ENCODE measurements around the gene DOLPP1.

Gene DOLPP1

GRCh38 chr9:129078691-129079503 lies 2.0 kb upstream of the DOLPP1 start:
- TF ChIP-seq CTCF (IDR thresholded peaks at IDR 0.05; ENCODE audit: low read depth, low read length, missing control alignments), result no peak
- no peak overlapping the region for H3K4me3 ChIP-seq (ENCODE audit: low read depth, low read length)
- no peak for DNase-seq (ENCODE audit: low read depth)
- in situ Hi-C loops (cut with HindIII; ENCODE audit: low sequenced_read_pairs), result no loop called here

DNA sequence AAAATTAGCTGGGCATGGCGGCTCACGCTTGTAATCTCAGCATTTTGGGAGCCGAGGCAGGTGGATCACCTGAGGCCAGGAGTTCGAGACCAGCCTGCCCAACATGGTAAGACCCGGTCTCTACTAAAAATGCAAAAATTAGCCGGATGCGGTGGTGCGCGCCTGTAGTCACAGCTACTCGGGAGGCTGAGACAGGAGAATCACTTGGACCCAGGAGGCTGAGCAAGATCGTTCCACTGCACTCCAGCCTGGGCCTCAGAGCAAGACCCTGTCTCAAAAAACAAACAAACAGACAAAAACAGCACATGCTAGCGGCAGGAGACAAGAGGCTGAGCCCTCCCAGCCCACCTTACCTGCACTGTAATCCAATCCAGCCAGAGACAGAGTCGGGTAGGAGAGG lies 1.1 kb upstream of the DOLPP1 start:
- no peak for TF ChIP-seq CTCF (IDR thresholded peaks at IDR 0.05; ENCODE audit: low read depth, low read length, missing control alignments)
- in situ Hi-C loops (cut with HindIII; ENCODE audit: low sequenced_read_pairs), result loop anchor here (10.0 kb wide), 1 partner anchor 45 kb away; the partner anchor contains the start of gene MIGA2
- no peak for DNase-seq (ENCODE audit: low read depth)
- H3K4me3 ChIP-seq (ENCODE audit: low read depth, low read length), result peak overlapping the region; percentile 80

DNA sequence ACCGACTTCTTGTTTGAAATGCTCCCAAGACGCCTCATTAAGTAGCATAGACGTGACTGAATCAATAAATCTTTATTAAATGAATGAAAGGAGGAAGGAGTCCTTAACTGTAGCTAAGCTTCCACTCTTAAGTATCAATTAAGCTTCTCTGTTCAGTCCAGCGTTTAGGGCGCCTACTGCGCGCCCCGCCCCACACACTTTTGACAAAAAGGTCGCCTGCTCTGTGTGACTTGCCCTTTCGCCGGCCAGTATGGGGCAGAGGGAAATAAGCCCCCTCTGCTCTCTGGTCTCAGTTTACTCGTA lies 662 bp upstream of the DOLPP1 start:
- in situ Hi-C loops (cut with HindIII; ENCODE audit: low sequenced_read_pairs), result loop anchor here (10.0 kb wide), 1 partner anchor 45 kb away; the partner anchor contains the start of gene MIGA2
- TF ChIP-seq CTCF (IDR thresholded peaks at IDR 0.05; ENCODE audit: low read depth, low read length, missing control alignments), result no peak
- H3K4me3 ChIP-seq (ENCODE audit: low read depth, low read length), result peak overlapping the region; percentile 80
- DNase-seq (ENCODE audit: low read depth), result no peak

DNA sequence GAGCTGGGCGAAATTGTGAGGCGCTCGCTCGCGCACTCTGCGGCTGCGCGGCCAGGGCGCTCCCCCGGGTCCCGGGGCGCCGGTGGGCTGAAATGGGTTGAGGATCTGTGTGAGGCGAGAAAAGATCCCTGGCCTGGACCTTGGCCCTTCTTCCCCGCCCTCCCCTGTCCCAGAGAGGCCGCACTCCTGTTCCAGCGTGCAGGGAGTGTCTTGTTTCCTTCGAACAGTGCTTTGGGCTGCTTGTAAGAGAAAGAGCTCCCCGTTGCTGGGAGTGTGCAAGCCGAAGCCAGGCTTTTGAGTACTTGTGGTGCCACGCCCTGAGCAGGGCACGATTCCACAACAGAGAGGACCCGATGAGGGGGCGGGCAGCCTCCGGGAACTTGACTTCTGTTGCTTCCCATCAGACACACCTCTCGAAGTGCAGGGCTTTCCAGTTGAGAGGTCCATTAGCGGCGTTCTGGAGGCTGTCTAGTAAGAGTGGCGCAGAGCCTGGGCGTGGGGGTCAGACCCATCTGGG lies 535 bp downstream of the DOLPP1 start:
- in situ Hi-C loops (cut with HindIII; ENCODE audit: low sequenced_read_pairs), result loop anchor here (10.0 kb wide), 1 partner anchor 47 kb away; the partner anchor contains the start of gene MIGA2
- no peak for DNase-seq (ENCODE audit: low read depth)
- peak overlapping the region; percentile 80 for H3K4me3 ChIP-seq (ENCODE audit: low read depth, low read length)
- TF ChIP-seq CTCF (IDR thresholded peaks at IDR 0.05; ENCODE audit: low read depth, low read length, missing control alignments), result no peak

DNA sequence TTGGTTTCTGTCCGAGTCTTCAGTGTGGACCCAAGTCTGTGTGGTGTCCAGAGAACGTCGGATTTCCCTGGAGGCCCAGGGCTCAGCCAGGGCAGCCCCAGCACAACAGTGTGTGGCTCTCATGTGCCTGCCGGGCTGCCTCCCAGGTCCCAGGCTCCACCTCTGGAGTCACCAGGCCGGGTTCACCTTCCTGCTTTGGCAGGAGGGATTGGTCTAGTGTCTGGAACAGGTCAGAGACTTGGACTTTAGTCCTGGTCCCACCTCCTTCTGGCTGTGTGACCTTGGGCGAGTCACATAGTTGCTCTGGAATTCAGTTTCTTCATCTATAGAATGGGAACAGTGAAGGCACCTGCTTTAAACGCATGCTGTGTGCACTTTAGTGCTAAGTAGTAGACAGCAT lies 3.2 kb downstream of the DOLPP1 start:
- in situ Hi-C loops (cut with HindIII; ENCODE audit: low sequenced_read_pairs), result loop anchor here (10.0 kb wide), 1 partner anchor 49 kb away; the partner anchor contains the start of gene MIGA2
- TF ChIP-seq CTCF (IDR thresholded peaks at IDR 0.05; ENCODE audit: low read depth, low read length, missing control alignments), result no peak
- no peak for DNase-seq (ENCODE audit: low read depth)
- no peak overlapping the region for H3K4me3 ChIP-seq (ENCODE audit: low read depth, low read length)

GRCh38 chr9:129089246-129089645 lies 8.3 kb downstream of the DOLPP1 start:
- no peak overlapping the region for H3K4me3 ChIP-seq (ENCODE audit: low read depth, low read length)
- no peak for DNase-seq (ENCODE audit: low read depth)
- no peak for TF ChIP-seq CTCF (IDR thresholded peaks at IDR 0.05; ENCODE audit: low read depth, low read length, missing control alignments)
- in situ Hi-C loops (cut with HindIII; ENCODE audit: low sequenced_read_pairs), result loop anchor here (10.0 kb wide), 1 partner anchor 54 kb away; the partner anchor contains the start of gene MIGA2
